Stomach (tissue), 9 donors: ENCODE results near the gene ATAD1. TPM values are rescaled to one million over a fixed set of nuclear protein-coding genes. Genes with fewer than 3 reads are reported as not detected.

Source experiments
- DNase-seq, 2 donors: peaks; one replicate each; pipeline versions ENCODE4 v3.0.0 to v3.0.0-alpha.2; 2013 to 2019
- H3K27ac ChIP-seq, 5 donors: fragments of 200-600 bp in 4 of 5; sonication (generic) in 4 of 5; one replicate each; pipeline ENCODE4 v1.5.1; 2013 to 2019; ENCODE audit warnings: mild to moderate bottlenecking in 1 of 5, moderate library complexity in 1 of 5
- H3K27me3 ChIP-seq, 3 donors: fragments of 200-600 bp; sonication (generic); one replicate each; pipeline ENCODE4 v1.5.1; 2017 to 2019; ENCODE audit warnings: mixed run types in 1 of 3
- H3K36me3 ChIP-seq, 4 donors: fragments of 200-600 bp; sonication (generic); 1 replicate in 3 of 4; 2 replicates in 1 of 4; pipeline ENCODE4 v1.5.1; 2016 to 2019
- H3K4me1 ChIP-seq, 4 donors: fragments of 200-600 bp; sonication (generic); one replicate each; pipeline ENCODE4 v1.5.1; 2016 to 2019
- H3K4me3 ChIP-seq, 4 donors: fragments of 200-600 bp; sonication (generic) in 3 of 4; one replicate each; pipeline ENCODE4 v1.5.1; 2016 to 2019; ENCODE audit warnings: mild to moderate bottlenecking in 1 of 4
- H3K9me3 ChIP-seq, 4 donors: fragments of 200-600 bp; sonication (generic); one replicate each; pipeline ENCODE4 v1.5.1; 2016 to 2019
- CTCF ChIP-seq, 7 experiments: fragments of 450-650 bp in 4 of 7; fragments of 200-600 bp in 3 of 7; sonication (generic) in 3 of 7; IDR thresholded peaks; one replicate each; pipeline ENCODE4 v1.5.1; 2016 to 2019; ENCODE audit warnings: antibody characterized with exemption in 7 of 7, control low read depth in 2 of 7, mild to moderate bottlenecking in 1 of 7
- EP300 ChIP-seq: sonication (generic); formaldehyde crosslinking; IDR thresholded peaks from one replicate; pipeline ENCODE4 v1.6.1; 2017; ENCODE audit warnings: antibody characterized with exemption
- POLR2A ChIP-seq, 4 donors: fragments of 450-650 bp; IDR thresholded peaks; one replicate each; pipeline ENCODE4 v1.6.1; 2016; ENCODE audit warnings: antibody characterized with exemption in 4 of 4, control low read depth in 2 of 4, mild to moderate bottlenecking in 1 of 4, moderate library complexity in 1 of 4
- POLR2AphosphoS5 ChIP-seq, 3 donors: sonication (generic); formaldehyde crosslinking; IDR thresholded peaks; one replicate each; pipeline ENCODE4 v1.6.1; 2016; ENCODE audit warnings: antibody characterized with exemption in 3 of 3
- WGBS, 5 donors: extraction: QIAGEN DNeasy Blood & Tissue Kit in 3 of 5; methylation state at CpG; one replicate each; pipeline versions ENCODE4 v1.1.5 to v1.1.7; 2013 to 2018; 5-methylcytosine and 5-hydroxymethylcytosine counted together
- intact Hi-C: fragments of 100-400 bp; cut with DNase I; formaldehyde crosslinking; loops from one replicate; pipeline ENCODE4 v1.15.1; 2023; ENCODE audit warnings: low total_unique reads
- polyA plus RNA-seq, 3 donors: library from polyadenylated mRNA; stranded (reverse); fragments of 200-250 nt; gene quantifications; one replicate each; pipeline ENCODE4 v1.2.3, GENCODE V29; 2013
- total RNA-seq, 5 donors: library from RNA; depleted of rRNA; stranded (reverse); fragments of >200 nt; gene quantifications; one replicate each; pipeline versions ENCODE4 v1.1.0 to v1.2.3, GENCODE V29; 2014 to 2016
- donor health status: healthy with polysubstance abuse.
- donor health status: Bipolar disorder and iron deficiency.
- donor health status: healthy.

Gene ATAD1
- total and polyA plus RNA-seq, 8 donors = 7.0 to 61.7 (median 13.8) TPM

- no peak for DNase-seq
- intact Hi-C loops = no loop called here
- Histone ChIP-seq H3K9me3 (no peaks in the 10 kb centered on the region), H3K27me3 (no peaks in the 10 kb centered on the region), H3K4me1 (peaks cover 0 to 5% (median 0%) of the 10 kb centered on the region in 4 donors), H3K36me3 (no peaks in the 10 kb centered on the region), H3K27ac (no peak overlapping the region), H3K4me3 (no peak overlapping the region)
- TF ChIP-seq EP300 (no peak), CTCF (IDR thresholded peaks at IDR 0.05) (no peak), POLR2AphosphoS5 (IDR thresholded peaks at IDR 0.05) (no peak), POLR2A (IDR thresholded peaks at IDR 0.05) (no peak)
- WGBS, 5 donors = 83 to 92% (median 89%) methylated on average over 2 of the region's 2 CpGs
Observed at GRCh38 chr10:87721781-87722180, 96.2 kb downstream of the ATAD1 start.

DNA sequence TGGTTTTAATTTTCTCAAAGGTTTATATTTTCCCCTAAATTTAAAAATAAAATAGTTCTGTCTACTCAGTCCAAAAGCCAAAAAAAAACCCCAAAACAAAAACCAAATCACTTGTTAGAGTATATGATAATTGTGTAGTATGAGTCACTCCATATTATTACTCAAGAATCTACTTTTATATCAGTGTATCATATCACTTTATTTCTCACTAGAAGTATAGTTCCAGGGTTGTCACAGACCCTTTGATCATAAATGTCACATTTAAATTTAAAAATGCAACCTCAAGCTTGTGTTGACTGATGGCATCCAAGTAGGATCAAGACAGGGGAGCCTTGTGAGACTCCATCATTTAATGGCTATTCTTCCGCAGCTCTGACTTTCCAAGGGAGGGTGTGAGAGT, 97.4 kb downstream of the ATAD1 start:
- H3K27me3 ChIP-seq = no peaks in the 10 kb centered on the region
- no peak overlapping the region for H3K27ac ChIP-seq
- no peaks in the 10 kb centered on the region for H3K36me3 ChIP-seq
- no peak for TF ChIP-seq POLR2A (IDR thresholded peaks at IDR 0.05)
- TF ChIP-seq EP300 = no peak
- no peak for TF ChIP-seq POLR2AphosphoS5 (IDR thresholded peaks at IDR 0.05)
- no peak for TF ChIP-seq CTCF (IDR thresholded peaks at IDR 0.05)
- no peak for DNase-seq
- intact Hi-C loops = no loop called here
- no peak overlapping the region for H3K4me3 ChIP-seq
- no peaks in the 10 kb centered on the region for H3K9me3 ChIP-seq
- H3K4me1 ChIP-seq = peaks cover 0 to 14% (median 0%) of the 10 kb centered on the region in 4 donors
- WGBS, 5 donors = 93 to 97% (median 94%) methylated on average over 1 of the region's 1 CpG

DNA sequence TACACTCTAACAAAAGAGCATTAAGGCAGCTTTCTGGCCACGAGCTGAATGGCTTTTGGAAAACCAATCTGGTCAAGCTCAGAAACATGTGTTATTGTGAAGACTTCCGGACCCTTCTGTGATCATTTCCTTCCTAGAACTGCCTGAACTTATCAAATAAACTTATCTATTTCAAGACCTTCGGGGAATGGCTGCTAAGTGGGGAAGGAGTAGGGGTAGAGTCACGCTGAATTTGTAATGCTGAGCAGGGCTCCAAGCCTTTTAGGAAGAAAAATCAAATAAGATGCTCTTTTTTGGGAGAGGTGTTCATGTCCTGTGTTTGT, 101.7 kb downstream of the ATAD1 start:
- H3K36me3 ChIP-seq = no peaks in the 10 kb centered on the region
- TF ChIP-seq POLR2A (IDR thresholded peaks at IDR 0.05) (no peak), CTCF (IDR thresholded peaks at IDR 0.05) (no peak), POLR2AphosphoS5 (IDR thresholded peaks at IDR 0.05) (no peak), EP300 (no peak)
- no peak overlapping the region for H3K4me3 ChIP-seq
- no peaks in the 10 kb centered on the region for H3K9me3 ChIP-seq
- 66 to 81% (median 74%) methylated on average over 4 of the region's 4 CpGs for WGBS, 5 donors
- H3K27me3 ChIP-seq = no peaks in the 10 kb centered on the region
- peaks cover 0 to 18% (median 5%) of the 10 kb centered on the region in 4 donors for H3K4me1 ChIP-seq
- intact Hi-C loops = no loop called here
- peak overlapping the region in 2 of 5 donors; percentile 14 to 36 for H3K27ac ChIP-seq
- DNase-seq = no peak

- TF ChIP-seq POLR2A (IDR thresholded peaks at IDR 0.05) = no peak
- no peak for TF ChIP-seq EP300
- no peak for TF ChIP-seq CTCF (IDR thresholded peaks at IDR 0.05)
- no peak for TF ChIP-seq POLR2AphosphoS5 (IDR thresholded peaks at IDR 0.05)
- Histone ChIP-seq H3K27ac (peak overlapping the region in 2 of 5 donors; percentile 14 to 36), H3K4me1 (peaks cover 0 to 18% (median 5%) of the 10 kb centered on the region in 4 donors), H3K36me3 (no peaks in the 10 kb centered on the region), H3K27me3 (no peaks in the 10 kb centered on the region), H3K9me3 (no peaks in the 10 kb centered on the region), H3K4me3 (no peak overlapping the region)
- WGBS, 5 donors = 76 to 92% (median 88%) methylated on average over 3 of the region's 3 CpGs
- intact Hi-C loops = no loop called here
- DNase-seq = no peak
Observed at GRCh38 chr10:87715552-87716347, 102.3 kb downstream of the ATAD1 start.
